Stimulated activated CD8-positive, alpha-beta memory T cell treated with anti-CD3 and anti-CD28 coated beads, Interleukin-7, amount 100 ng/mL, for 1 hour (primary cell): Measurements from ENCODE around the gene IFFO2.
A peak's percentile ranks its signal among the peaks of the same experiment; 100 is the strongest.

Experiments used
- DNase-seq, 2 donors: peaks; one replicate each; pipeline ENCODE4 v3.0.0-alpha.2; 2020; ENCODE audit warnings: low read depth in 2 of 2

IFFO2 gene

DNA sequence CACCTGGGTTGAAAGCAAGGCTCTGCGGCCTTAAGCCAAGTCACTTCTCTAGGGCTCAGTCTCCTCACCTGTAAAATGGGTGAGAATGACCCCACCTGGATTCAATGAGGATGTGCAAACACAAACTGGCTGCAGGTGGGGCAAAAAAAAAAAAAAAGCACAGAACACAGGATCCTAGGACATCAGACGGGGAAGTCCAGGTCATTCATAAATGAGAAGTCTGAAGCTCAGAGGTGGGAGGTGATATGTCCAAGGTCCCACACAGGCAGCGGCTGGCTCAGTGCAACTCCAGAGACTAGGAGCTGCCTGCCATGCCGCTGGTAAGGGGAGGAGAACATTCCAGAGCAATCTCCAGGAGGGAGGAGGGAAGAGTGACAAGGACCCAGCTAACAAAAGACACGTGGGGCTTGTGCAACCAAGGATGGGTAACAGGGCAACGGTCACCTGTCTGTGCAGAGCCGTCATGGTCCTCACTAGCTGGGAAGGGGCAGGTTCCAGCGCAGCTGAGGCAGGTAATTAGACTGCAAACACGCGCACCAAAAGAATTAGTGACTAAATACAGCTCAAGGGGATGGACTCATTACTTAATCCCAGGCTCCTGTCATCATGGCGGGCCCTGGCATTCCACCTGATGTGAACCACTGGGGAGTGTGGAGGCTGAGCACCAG is 19.5 kb downstream of the IFFO2 start:
- DNase-seq, result no peak

DNA sequence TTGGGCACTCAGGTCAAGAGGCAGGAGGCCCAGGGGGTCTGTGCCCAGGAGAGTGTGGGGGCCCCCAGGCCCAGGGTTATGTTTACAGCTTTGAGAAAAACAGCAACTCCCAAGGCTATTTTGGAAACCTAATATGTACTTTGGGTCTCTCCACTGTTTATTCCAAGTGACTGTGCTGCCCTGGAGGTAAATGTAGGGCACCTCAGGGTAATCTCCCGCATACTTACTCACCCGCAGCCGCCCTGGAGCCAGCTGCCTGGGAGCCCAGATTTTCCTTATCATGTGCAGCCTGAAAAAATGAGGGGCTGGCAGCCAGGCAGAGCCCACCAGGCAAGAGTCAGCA is 20.0 kb downstream of the IFFO2 start:
- DNase-seq, result no peak

GRCh38 chr1:18934205-18935000 is 22.1 kb downstream of the IFFO2 start:
- DNase-seq, result no peak

- DNase-seq, result no peak
Observed at GRCh38 chr1:18932879-18933278, 23.6 kb downstream of the IFFO2 start.

DNA sequence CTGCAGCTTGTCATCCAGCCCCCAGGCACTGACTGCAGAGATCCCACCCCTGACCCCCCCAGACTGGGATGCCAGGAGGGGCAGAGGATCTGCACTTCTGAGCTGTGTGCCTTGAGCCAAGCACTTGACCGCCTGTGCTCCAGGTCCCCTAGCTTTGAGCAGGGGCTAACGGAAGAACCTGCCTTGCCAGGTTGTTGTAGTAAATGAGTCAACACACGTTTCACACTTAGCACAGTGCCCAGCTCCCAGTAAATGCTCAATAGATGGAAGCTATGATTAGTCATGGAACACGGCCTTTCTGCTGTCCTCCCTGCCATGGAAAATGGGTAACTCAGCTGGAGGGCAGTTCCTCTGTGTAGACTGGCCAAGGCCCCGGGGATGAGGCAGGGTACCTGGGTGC is 24.1 kb downstream of the IFFO2 start:
- no peak for DNase-seq

- no peak for DNase-seq
Observed at GRCh38 chr1:18931730-18932129, 24.7 kb downstream of the IFFO2 start.

GRCh38 chr1:18929686-18930085 is 26.8 kb downstream of the IFFO2 start:
- no peak for DNase-seq

- DNase-seq, result no peak
Observed at GRCh38 chr1:18928985-18929384, 27.5 kb downstream of the IFFO2 start.

DNA sequence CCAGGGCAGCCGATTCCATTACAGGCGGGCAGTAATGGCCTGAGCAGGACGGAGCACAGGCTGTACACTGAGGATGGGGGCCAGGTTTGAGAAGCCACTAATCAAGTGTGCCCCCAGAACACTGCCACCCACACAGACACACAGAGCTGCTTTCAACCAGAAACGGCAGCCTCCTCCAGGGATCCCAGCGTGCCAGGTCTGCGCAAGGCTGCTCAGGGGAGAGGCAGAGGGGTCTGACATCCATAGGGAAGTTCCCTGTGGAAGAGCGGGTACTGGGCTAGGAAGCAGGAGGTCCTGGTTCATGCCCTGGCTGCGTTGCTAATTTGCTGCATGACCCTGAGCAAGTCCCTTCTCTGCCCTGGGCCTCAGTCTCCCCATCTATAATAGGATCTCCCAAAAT is 28.1 kb downstream of the IFFO2 start:
- no peak for DNase-seq

DNA sequence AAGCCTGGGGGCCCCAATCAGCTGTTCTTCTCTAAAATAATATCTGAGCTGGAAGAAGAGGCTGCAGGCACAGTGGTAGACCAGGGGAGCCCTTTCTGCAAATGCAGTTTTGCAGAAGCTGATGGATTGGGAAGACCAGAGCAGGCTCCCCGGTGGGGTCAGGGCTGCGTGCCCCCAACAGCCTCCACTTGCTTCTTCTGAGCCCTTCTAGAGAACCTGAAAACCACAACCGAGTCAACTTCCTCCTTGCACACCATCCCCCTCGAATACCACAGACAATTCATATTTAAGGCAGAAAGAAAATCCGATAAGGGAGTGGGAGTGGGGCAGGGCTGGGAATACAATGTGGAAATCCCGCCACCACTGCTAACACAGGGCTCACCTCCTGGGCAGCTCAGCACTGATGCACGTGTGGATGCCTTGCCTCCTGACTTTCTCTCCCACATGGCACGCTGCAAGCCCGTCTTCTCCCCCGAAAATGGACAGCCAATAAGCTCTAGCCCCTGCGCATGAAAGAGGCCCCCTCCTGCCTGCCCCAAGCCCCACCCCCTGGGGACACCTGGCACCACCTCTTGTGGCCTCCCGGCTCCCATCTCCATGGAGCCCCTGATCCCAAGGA is 28.7 kb downstream of the IFFO2 start:
- DNase-seq, result no peak

DNA sequence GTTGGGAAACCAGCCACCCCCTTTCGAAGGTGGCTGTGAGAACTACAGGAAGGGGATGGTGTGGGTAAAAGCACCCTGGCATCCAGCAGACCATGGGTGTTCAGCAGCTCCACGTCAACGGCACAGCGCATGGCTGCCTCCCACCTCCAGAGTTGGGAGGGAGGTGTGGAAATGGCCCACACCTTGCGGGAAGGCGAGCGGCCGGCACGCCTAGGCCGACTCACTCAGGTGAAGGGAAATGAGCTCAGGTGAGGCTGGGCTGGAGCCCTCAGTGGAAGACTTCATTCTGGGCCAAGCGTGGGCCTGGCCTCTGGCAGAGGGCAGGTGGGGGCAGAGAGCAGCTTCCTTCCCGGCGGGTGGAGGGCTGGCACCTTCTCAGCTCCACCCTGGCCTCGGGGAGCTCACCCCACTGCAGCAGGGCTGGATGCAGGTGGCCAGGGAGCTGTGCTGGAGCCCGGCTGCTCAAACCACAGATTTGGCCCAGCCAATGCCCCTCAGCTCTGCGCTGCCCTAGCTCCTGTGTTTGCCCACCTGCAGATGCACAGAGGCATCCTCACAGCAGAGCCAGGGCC is 29.3 kb downstream of the IFFO2 start:
- DNase-seq, result no peak

- peak; percentile 63 to 66 for DNase-seq
Observed at GRCh38 chr1:18926315-18927081, 30.0 kb downstream of the IFFO2 start.

DNA sequence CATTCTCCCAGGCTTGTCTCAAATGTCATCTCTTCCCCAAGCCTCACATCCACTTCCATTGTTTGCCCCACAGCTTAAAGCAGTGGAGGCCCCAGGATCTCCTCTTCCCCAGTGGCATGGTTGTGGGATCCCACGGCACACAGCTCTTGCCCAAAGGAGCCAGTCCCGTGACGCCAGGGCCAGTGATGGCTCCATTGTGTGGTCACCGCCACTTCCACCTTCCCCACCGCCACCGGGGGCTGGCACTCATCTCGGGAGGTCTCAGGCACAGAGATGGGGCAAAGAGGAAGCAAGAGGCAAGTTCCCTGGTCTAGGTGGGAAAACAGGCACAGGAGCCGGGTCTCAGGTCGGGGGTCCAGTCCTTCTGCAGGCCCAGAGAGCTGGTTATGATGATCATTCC is 31.2 kb downstream of the IFFO2 start:
- DNase-seq, result no peak

- no peak for DNase-seq
Observed at GRCh38 chr1:18924221-18924691, 32.2 kb downstream of the IFFO2 start.

DNA sequence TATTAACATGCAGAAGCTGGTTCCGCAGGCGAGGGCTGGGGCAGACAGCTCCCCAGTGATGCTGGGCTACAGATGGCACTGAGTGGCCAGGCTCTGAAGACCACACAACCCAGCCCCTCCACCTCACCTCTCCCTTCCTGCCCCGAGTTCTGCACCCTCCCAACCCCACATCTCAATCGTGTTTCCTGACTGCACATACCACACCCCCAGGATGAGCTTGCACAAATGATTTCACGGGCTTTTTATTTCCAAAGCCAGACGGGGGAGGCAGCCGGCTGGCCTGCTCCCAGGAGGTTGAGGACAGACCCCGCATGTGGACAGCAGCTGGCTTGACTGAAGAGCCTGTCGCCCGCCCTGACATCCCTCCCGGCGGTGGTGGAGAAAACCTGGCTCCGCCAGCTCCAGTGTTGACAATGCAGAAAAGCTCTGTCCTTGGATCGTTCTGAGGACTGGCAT is 32.7 kb downstream of the IFFO2 start:
- DNase-seq, result no peak

GRCh38 chr1:18922848-18923755 is 33.4 kb downstream of the IFFO2 start:
- no peak for DNase-seq

- no peak for DNase-seq
Observed at GRCh38 chr1:18922319-18922726, 34.2 kb downstream of the IFFO2 start.

DNA sequence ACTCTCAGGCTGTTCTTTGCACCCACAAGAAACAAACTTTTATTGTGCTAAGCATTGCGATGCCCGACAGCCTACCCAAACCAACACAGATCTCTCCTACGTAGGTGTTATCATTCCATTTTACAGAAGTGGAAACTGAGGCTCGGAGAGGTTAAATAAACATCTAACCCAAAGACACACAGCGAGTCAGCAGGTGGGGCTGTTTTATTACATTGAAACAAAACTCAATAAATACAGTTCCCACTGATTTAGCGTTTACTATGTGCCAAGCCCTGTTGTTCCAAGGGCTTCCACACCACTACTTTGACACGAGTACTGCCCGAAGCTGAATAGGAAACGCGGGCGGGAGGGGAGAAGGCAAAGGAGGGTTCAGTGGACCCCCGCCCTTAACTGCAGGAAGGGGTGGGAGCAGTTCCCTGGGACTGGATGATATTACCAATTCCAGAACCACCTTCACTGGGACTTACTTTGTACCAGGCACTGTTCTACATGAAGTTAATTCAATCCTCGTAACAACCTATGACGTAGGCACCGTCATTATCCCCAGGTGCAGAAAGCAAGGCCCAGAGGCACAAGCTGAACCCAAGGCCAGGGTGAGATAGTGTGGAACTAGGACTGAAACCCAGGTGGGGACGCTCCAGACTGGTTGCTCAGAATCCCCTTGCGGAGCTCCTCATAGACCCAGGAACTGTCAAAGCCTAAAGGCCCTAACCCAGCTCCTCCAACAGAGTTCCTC is 34.8 kb downstream of the IFFO2 start:
- no peak for DNase-seq

DNA sequence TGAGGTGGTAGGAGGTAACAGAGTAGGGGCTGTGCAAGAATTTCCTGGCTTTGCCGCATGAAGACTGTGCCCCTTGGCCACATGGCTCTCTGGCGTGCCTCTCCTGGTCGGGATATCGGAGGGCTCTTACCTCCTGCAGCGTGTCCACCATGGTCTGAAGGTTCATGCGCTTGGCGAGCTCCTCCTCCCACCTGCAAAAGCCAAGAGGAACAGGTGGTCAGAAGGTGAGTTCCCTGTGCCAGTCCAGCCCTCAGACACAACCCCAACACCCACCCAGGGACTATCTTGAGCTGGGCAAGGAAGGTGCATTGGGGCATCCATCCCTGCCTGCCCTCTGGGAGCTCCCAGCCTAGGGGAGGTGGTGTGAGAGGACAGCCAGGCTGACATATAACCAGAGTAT is 35.5 kb downstream of the IFFO2 start:
- DNase-seq, result no peak

DNA sequence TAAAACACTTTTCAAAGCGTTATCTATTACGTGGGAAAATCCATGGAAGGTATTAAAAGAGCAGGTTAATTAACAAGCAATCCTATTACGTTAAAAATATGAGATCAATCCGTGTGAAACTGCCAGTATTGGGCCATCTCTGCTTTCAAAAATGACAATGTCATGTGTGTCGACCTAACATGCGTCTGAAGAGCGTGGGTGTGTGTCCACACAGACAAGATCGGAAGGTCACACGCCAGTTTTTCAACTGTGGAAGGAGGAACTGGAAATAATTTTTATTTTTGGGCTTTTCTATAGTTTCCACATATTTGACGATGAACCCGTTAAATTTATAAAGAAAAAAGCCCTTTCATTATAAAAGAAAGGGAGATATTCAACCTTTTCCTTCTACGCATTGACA is 36.5 kb downstream of the IFFO2 start:
- no peak for DNase-seq
